CD14-positive monocyte (primary cell): Measurements from ENCODE around the gene NTM. TPM values are rescaled to one million over a fixed set of nuclear protein-coding genes. Genes with fewer than 3 reads are reported as not detected.

Experiments used
- DNase-seq, 3 donors: peaks; one replicate each; pipeline ENCODE4 v3.0.0-alpha.2; 2011 to 2022
- H2AFZ ChIP-seq: 2 replicates; pipeline ENCODE4 v1.6.0; 2012; ENCODE audit warnings: mild to moderate bottlenecking, low read depth, low read length, inconsistent platforms; ENCODE audit not compliant: insufficient read depth, poor library complexity, severe bottlenecking
- H3K27ac ChIP-seq, 2 donors: 1 replicate in 1 of 2; 2 replicates in 1 of 2; pipeline ENCODE4 v1.5.1; 2012 to 2013; ENCODE audit warnings: low read length in 2 of 2, control low read depth in 1 of 2, inconsistent platforms in 1 of 2, low read depth in 1 of 2, mild to moderate bottlenecking in 1 of 2
- H3K27me3 ChIP-seq, 2 donors: one replicate each; pipeline versions ENCODE4 v1.6.0 to v1.6.1; 2011 to 2013; ENCODE audit warnings: low read length in 2 of 2; ENCODE audit not compliant: control insufficient read depth in 2 of 2, insufficient read depth in 2 of 2
- H3K36me3 ChIP-seq, 2 donors: replicated peaks in 1 of 2; 1 replicate in 1 of 2; 2 replicates in 1 of 2; pipeline versions ENCODE4 v1.5.1 to v1.6.1; 2012 to 2013; ENCODE audit warnings: low read length in 2 of 2, control low read depth in 1 of 2, inconsistent platforms in 1 of 2, mild to moderate bottlenecking in 1 of 2; ENCODE audit not compliant: insufficient read depth in 2 of 2, control insufficient read depth in 1 of 2
- H3K4me1 ChIP-seq, 2 donors: 1 replicate in 1 of 2; 2 replicates in 1 of 2; pipeline versions ENCODE4 v1.5.1 to v1.6.1; 2012 to 2013; ENCODE audit warnings: low read length in 2 of 2, control low read depth in 1 of 2, inconsistent platforms in 1 of 2, mild to moderate bottlenecking in 1 of 2, moderate library complexity in 1 of 2; ENCODE audit not compliant: insufficient read depth in 2 of 2, control insufficient read depth in 1 of 2
- H3K4me2 ChIP-seq: replicated peaks from 2 replicates; pipeline ENCODE3; 2012; ENCODE audit warnings: low read length, moderate library complexity, mild to moderate bottlenecking; ENCODE audit not compliant: poor library complexity, severe bottlenecking; ENCODE audit errors: extremely low read depth
- H3K4me3 ChIP-seq, 3 experiments: fragments of 200-600 bp in 1 of 3; sonication (generic) in 1 of 3; replicated peaks in 1 of 3; 1 replicate in 2 of 3; 2 replicates in 1 of 3; pipeline ENCODE4 v1.5.1; 2011 to 2013; ENCODE audit warnings: low read length in 3 of 3, mild to moderate bottlenecking in 3 of 3, control low read depth in 2 of 3, low read depth in 2 of 3, inconsistent platforms in 1 of 3, moderate library complexity in 1 of 3
- H3K79me2 ChIP-seq: 2 replicates; pipeline ENCODE4 v1.6.0; 2012; ENCODE audit warnings: mild to moderate bottlenecking, control low read depth, inconsistent platforms, low read length, moderate library complexity; ENCODE audit not compliant: insufficient read depth
- H3K9ac ChIP-seq: 2 replicates; pipeline ENCODE4 v1.6.0; 2017; ENCODE audit warnings: low read length, mild to moderate bottlenecking; ENCODE audit not compliant: insufficient read depth, poor library complexity, severe bottlenecking
- H3K9me3 ChIP-seq, 2 donors: replicated peaks in 1 of 2; 1 replicate in 1 of 2; 2 replicates in 1 of 2; pipeline versions ENCODE4 v1.5.1 to v1.6.1; 2012 to 2013; ENCODE audit warnings: low read length in 2 of 2, control low read depth in 1 of 2; ENCODE audit not compliant: control insufficient read depth in 1 of 2, insufficient read depth in 1 of 2
- H4K20me1 ChIP-seq: 2 replicates; pipeline ENCODE4 v1.6.0; 2012; ENCODE audit warnings: mild to moderate bottlenecking, low read length, control low read depth, moderate library complexity; ENCODE audit not compliant: insufficient read depth
- H3K27ac Mint-ChIP-seq, 7 donors: one replicate each; pipeline ENCODE4 v1.8.0; 2020; ENCODE audit warnings: mild to moderate bottlenecking in 7 of 7, mixed read lengths in 7 of 7, moderate library complexity in 6 of 7, inconsistent platforms in 2 of 7
- H3K27me3 Mint-ChIP-seq, 3 donors: one replicate each; pipeline ENCODE4 v1.8.0; 2021 to 2022; ENCODE audit warnings: low read depth in 3 of 3, mild to moderate bottlenecking in 3 of 3, mixed read lengths in 3 of 3, moderate library complexity in 3 of 3, inconsistent platforms in 1 of 3
- H3K36me3 Mint-ChIP-seq, 2 donors: one replicate each; pipeline ENCODE4 v1.8.0; 2020; ENCODE audit warnings: mixed read lengths in 2 of 2, inconsistent platforms in 1 of 2, mild to moderate bottlenecking in 1 of 2
- H3K4me1 Mint-ChIP-seq: one replicate; pipeline ENCODE4 v1.8.0; 2020; ENCODE audit warnings: mild to moderate bottlenecking, mixed read lengths
- H3K4me3 Mint-ChIP-seq, 2 donors: one replicate each; pipeline ENCODE4 v1.8.0; 2020; ENCODE audit warnings: mild to moderate bottlenecking in 2 of 2, mixed read lengths in 2 of 2, moderate library complexity in 1 of 2
- H3K9me3 Mint-ChIP-seq, 7 donors: one replicate each; pipeline ENCODE4 v1.8.0; 2020 to 2022; ENCODE audit warnings: mixed read lengths in 7 of 7, mild to moderate bottlenecking in 6 of 7, moderate library complexity in 6 of 7, inconsistent platforms in 2 of 7
- WGBS: methylation state at CpG from one replicate; pipeline ENCODE4 v1.1.5; 2013; ENCODE audit warnings: missing lambda C conversion rate; ENCODE audit not compliant: insufficient coverage; 5-methylcytosine and 5-hydroxymethylcytosine counted together
- intact Hi-C, 2 donors: fragments of 100-400 bp; cut with micrococcal nuclease; formaldehyde crosslinking; loops; one replicate each; pipeline versions ENCODE4 v1.15.0 to v1.15.1; 2023
- polyA plus RNA-seq, 3 donors: library from polyadenylated mRNA; depleted of rRNA in 1 of 3; unstranded in 2 of 3; stranded (reverse) in 1 of 3; fragments of 300-500 nt in 2 of 3; fragments of >200 nt in 1 of 3; fragmentation: Illumina TruSeq in 2 of 3; gene quantifications; 1 replicate in 2 of 3; 2 replicates in 1 of 3; pipeline ENCODE4 v1.2.3, GENCODE V29; 2012 to 2021
- TF ChIP-seq, protein P1 (sequence below): fragments of 200-600 bp; IDR thresholded peaks from one replicate; pipeline ENCODE4 v1.8.0; 2022; ENCODE audit warnings: antibody characterized with exemption, mild to moderate bottlenecking

Gene NTM
- polyA plus RNA-seq, 3 donors, result not detected

DNA sequence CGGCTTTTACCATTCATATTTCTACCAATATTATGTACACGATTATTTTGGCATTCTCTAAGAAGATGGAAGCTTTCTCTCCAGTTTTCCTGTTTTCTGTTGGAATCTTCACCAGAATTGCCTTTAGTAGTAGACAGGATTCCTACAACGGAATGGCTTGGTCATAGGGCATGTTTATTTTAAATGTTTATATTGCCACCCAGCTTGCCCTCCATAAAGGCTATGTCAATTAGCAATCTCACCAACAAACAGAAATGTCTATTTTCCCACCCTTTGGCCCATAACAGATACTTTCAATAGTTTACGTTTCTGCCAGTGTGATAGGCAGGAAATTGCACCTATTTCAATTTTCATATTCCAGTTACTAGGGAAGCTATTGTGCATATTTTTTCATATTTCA lies 893.5 kb downstream of the NTM start:
- Histone ChIP-seq H3K4me3 (no peak overlapping the region), H3K9ac (no peak overlapping the region), H3K4me1 (no peaks in the 10 kb centered on the region), H3K27ac (no peak overlapping the region), H4K20me1 (no peaks in the 10 kb centered on the region), H3K27me3 (no peaks in the 10 kb centered on the region), H3K79me2 (no peaks in the 10 kb centered on the region), H3K36me3 (no peaks in the 10 kb centered on the region), H3K4me2 (no peak overlapping the region), H2AFZ (no peak overlapping the region), H3K9me3 (no peaks in the 10 kb centered on the region)
- Mint-ChIP-seq H3K27ac (no peak overlapping the region), H3K36me3 (no peaks in the 10 kb centered on the region), H3K27me3 (peaks cover 0 to 2% (median 1%) of the 10 kb centered on the region in 3 donors), H3K4me1 (no peaks in the 10 kb centered on the region), H3K4me3 (no peak overlapping the region), H3K9me3 (peaks cover 0 to 4% (median 2%) of the 10 kb centered on the region in 7 donors)
- no peak for DNase-seq
- TF ChIP-seq, protein P1, sequence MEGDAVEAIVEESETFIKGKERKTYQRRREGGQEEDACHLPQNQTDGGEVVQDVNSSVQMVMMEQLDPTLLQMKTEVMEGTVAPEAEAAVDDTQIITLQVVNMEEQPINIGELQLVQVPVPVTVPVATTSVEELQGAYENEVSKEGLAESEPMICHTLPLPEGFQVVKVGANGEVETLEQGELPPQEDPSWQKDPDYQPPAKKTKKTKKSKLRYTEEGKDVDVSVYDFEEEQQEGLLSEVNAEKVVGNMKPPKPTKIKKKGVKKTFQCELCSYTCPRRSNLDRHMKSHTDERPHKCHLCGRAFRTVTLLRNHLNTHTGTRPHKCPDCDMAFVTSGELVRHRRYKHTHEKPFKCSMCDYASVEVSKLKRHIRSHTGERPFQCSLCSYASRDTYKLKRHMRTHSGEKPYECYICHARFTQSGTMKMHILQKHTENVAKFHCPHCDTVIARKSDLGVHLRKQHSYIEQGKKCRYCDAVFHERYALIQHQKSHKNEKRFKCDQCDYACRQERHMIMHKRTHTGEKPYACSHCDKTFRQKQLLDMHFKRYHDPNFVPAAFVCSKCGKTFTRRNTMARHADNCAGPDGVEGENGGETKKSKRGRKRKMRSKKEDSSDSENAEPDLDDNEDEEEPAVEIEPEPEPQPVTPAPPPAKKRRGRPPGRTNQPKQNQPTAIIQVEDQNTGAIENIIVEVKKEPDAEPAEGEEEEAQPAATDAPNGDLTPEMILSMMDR, result no peak
- no CpG with 5 or more reads among the region's 4 CpGs for WGBS
- intact Hi-C loops, result no loop called here

DNA sequence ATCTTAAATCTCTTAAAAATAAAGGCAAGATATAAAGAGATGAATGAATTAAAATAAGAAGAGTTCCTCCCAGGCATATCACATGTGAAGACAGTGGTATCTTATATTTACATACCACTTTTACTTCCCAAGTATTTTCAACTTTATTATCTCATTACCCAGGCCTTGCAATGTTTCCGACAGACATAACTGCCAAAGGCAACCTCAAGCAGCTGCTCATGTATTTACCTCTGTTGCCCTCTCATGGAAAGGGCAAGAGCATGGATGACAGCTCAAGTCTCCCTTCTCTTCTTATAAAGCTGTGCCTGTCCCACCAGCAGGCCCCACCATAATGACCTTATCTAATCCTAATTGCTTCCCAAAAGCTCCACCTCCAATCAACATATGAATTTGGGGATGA lies 894.2 kb downstream of the NTM start:
- H3K9me3 Mint-ChIP-seq, result peaks cover 0 to 4% (median 2%) of the 10 kb centered on the region in 7 donors
- H4K20me1 ChIP-seq, result no peaks in the 10 kb centered on the region
- H3K27ac ChIP-seq, result no peak overlapping the region
- H3K36me3 ChIP-seq, result no peaks in the 10 kb centered on the region
- no peaks in the 10 kb centered on the region for H3K79me2 ChIP-seq
- no peak overlapping the region for H3K9ac ChIP-seq
- no peaks in the 10 kb centered on the region for H3K4me1 Mint-ChIP-seq
- WGBS, result 100% methylated on average over 1 of the region's 1 CpG
- H3K4me3 ChIP-seq, result no peak overlapping the region
- peaks cover 0 to 2% (median 1%) of the 10 kb centered on the region in 3 donors for H3K27me3 Mint-ChIP-seq
- TF ChIP-seq, protein P1, result no peak
- no peaks in the 10 kb centered on the region for H3K4me1 ChIP-seq
- H3K36me3 Mint-ChIP-seq, result no peaks in the 10 kb centered on the region
- H2AFZ ChIP-seq, result no peak overlapping the region
- no peak overlapping the region for H3K4me2 ChIP-seq
- intact Hi-C loops, result no loop called here
- DNase-seq, result no peak
- H3K4me3 Mint-ChIP-seq, result no peak overlapping the region
- H3K27ac Mint-ChIP-seq, result no peak overlapping the region
- no peaks in the 10 kb centered on the region for H3K27me3 ChIP-seq
- no peaks in the 10 kb centered on the region for H3K9me3 ChIP-seq
